Fibroblast of villous mesenchyme (primary cell): ENCODE measurements around the gene CLDN19. TPM values are rescaled to one million over a fixed set of nuclear protein-coding genes. Genes with fewer than 3 reads are reported as not detected.

Source experiments
- DNase-seq: peaks from one replicate; pipeline ENCODE4 v3.0.0-alpha.2; 2010; ENCODE audit warnings: low read depth
- H3K4me3 ChIP-seq: 2 replicates; pipeline ENCODE4 v1.5.1; 2011; ENCODE audit warnings: low read depth, mild to moderate bottlenecking, low read length
- total RNA-seq: library from RNA; depleted of rRNA; stranded (reverse); fragments of >200 nt; gene quantifications from 2 replicates; pipeline ENCODE4 v1.2.3, GENCODE V29; 2012
- TF ChIP-seq, protein P1 (sequence below): IDR thresholded peaks from 2 replicates; pipeline ENCODE4 v1.5.1; 2012; ENCODE audit warnings: low read depth, mild to moderate bottlenecking, low read length; ENCODE audit not compliant: insufficient read depth

Gene CLDN19
- total RNA-seq, 1 donor: not detected

- TF ChIP-seq, protein P1, sequence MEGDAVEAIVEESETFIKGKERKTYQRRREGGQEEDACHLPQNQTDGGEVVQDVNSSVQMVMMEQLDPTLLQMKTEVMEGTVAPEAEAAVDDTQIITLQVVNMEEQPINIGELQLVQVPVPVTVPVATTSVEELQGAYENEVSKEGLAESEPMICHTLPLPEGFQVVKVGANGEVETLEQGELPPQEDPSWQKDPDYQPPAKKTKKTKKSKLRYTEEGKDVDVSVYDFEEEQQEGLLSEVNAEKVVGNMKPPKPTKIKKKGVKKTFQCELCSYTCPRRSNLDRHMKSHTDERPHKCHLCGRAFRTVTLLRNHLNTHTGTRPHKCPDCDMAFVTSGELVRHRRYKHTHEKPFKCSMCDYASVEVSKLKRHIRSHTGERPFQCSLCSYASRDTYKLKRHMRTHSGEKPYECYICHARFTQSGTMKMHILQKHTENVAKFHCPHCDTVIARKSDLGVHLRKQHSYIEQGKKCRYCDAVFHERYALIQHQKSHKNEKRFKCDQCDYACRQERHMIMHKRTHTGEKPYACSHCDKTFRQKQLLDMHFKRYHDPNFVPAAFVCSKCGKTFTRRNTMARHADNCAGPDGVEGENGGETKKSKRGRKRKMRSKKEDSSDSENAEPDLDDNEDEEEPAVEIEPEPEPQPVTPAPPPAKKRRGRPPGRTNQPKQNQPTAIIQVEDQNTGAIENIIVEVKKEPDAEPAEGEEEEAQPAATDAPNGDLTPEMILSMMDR: no peak
- DNase-seq: no peak
- no peak overlapping the region for H3K4me3 ChIP-seq
Measured at GRCh38 chr1:42735477-42736105, 4.4 kb downstream of the CLDN19 start.

GRCh38 chr1:42735056-42735455 is 5.0 kb downstream of the CLDN19 start:
- DNase-seq: no peak
- TF ChIP-seq, protein P1: no peak
- no peak overlapping the region for H3K4me3 ChIP-seq

GRCh38 chr1:42734201-42735035 is 5.6 kb downstream of the CLDN19 start:
- no peak overlapping the region for H3K4me3 ChIP-seq
- TF ChIP-seq, protein P1: no peak
- DNase-seq: no peak

DNA sequence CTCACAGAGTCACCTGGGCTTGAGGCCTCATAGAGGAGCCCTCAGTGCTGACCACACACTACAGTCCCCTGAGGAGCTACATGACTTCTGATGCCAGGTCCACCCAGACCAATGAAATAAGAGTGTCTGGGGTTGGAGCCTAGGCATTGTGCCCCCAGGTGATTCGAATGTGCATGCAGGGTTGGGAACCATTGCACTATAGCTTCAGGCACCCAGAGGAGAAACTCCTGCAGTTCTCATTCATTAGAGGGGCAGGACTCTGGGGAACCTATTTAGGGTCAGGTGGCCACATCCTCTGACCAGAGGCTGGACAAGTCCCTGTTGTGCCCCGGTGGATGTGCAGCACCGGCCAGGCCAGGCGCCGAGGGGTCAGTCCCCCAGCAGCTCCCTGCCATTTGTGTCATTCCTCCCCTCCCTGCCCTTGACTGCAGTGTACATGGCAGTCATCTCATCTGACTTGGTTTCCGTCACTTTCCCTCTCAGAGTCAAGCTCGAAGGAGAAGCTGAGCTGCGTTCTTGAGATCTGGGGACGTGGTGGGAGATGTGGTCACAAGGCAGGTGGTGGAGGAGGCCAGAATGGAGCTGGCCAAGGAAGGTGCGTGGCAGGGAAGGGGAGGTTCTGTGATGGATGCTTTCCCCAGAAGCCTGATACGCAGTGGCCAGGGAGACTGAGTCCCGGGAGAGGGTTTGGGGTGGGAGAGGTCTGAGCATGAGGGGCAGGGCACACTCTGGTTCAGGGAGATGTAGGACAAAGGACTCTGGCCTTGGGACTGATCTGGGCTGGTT is 6.4 kb downstream of the CLDN19 start:
- DNase-seq: no peak
- TF ChIP-seq, protein P1: no peak
- no peak overlapping the region for H3K4me3 ChIP-seq

DNA sequence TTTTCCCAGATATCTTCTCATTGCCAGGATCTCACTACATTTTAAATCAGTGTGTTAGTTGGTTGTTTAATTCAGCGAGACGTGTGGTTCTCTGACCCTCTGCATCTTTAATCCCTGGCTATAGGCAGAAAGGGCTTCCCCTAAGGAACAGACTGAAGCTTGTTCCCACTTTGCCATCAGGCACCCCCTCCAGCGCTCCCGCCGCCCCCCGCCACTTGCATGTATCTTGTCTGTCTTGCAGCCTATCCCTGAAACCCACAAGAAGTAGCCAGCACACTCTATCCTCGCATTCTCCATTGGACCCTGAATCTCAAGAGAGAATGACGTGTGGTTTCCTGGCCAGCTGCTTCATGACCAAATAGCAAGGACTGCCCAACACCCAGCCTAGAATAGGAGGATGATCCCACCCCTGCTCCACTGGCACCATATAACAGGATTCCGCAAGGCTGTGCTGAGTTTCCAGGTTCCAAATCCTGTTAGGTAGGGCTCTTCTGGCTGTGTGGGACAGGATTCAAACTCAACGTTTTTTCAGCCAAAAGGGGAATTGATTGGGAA is 7.8 kb downstream of the CLDN19 start:
- TF ChIP-seq, protein P1: no peak
- no peak overlapping the region for H3K4me3 ChIP-seq
- no peak for DNase-seq

GRCh38 chr1:42731585-42731984 is 8.5 kb downstream of the CLDN19 start:
- TF ChIP-seq, protein P1: no peak
- no peak overlapping the region for H3K4me3 ChIP-seq
- DNase-seq: no peak
